SK-N-SH treated with all-trans-retinoic acid at 6 μM for 48 hours (cell line): ENCODE data around the gene KRT71.
"Not testable (repeated sequence)": the region's sequence is repeated elsewhere in the genome, so short reads cannot be mapped to it uniquely, and the experiment has no call there.

Experiments used
- ATAC-seq: fragments of 200-7000 bp; cut with Tn5 transposase; 3 replicates; pipeline ENCODE4 v1.9.1; 2020; ENCODE audit warnings: mild to moderate bottlenecking, moderate library complexity
- ARNTL ChIP-seq: fragments of 450-650 bp; formaldehyde crosslinking; IDR thresholded peaks from 2 replicates; pipeline ENCODE4 v1.5.0; 2020; ENCODE audit warnings: low read depth, mild to moderate bottlenecking, moderate library complexity, borderline replicate concordance
- CREB5 ChIP-seq: fragments of 250-450 bp; sonication (Bioruptor Pico); IDR thresholded peaks from 2 replicates; pipeline ENCODE4 v1.5.1; 2020; ENCODE audit warnings: low read depth, mild to moderate bottlenecking, moderate library complexity
- CSRNP3 ChIP-seq: fragments of 250-450 bp; sonication (Bioruptor Pico); IDR thresholded peaks from 2 replicates; pipeline ENCODE4 v1.5.1; 2021; ENCODE audit warnings: mild to moderate bottlenecking, moderate library complexity
- ISL1 ChIP-seq: fragments of 250-450 bp; sonication (Bioruptor Pico); IDR thresholded peaks from 2 replicates; pipeline ENCODE4 v2.1.2; 2022; ENCODE audit warnings: mild to moderate bottlenecking, moderate library complexity
- PATZ1 ChIP-seq: fragments of 250-450 bp; sonication (Bioruptor Pico); IDR thresholded peaks from 2 replicates; pipeline ENCODE4 v1.8.0; 2020; ENCODE audit warnings: mild to moderate bottlenecking, moderate library complexity, borderline replicate concordance
- POU6F1 ChIP-seq: fragments of 250-450 bp; sonication (Bioruptor Pico); IDR thresholded peaks from 2 replicates; pipeline ENCODE4 v1.8.0; 2021; ENCODE audit warnings: low read depth, mild to moderate bottlenecking, moderate library complexity, borderline replicate concordance
- PPARA ChIP-seq: fragments of 250-450 bp; sonication (Bioruptor Pico); IDR thresholded peaks from 2 replicates; pipeline ENCODE4 v1.5.0; 2020; ENCODE audit warnings: mild to moderate bottlenecking, borderline replicate concordance
- RARB ChIP-seq: fragments of 250-450 bp; sonication (Bioruptor Pico); IDR thresholded peaks from 2 replicates; pipeline ENCODE4 v1.8.0; 2021; ENCODE audit warnings: mild to moderate bottlenecking, moderate library complexity
- SNAI2 ChIP-seq: fragments of 250-450 bp; sonication (Bioruptor Pico); IDR thresholded peaks from 2 replicates; pipeline ENCODE4 v1.5.0; 2020; ENCODE audit warnings: mild to moderate bottlenecking, moderate library complexity
- TCF4 ChIP-seq: fragments of 250-450 bp; sonication (Bioruptor Pico); IDR thresholded peaks from 2 replicates; pipeline ENCODE4 v1.8.0; 2021; ENCODE audit warnings: mild to moderate bottlenecking, moderate library complexity, borderline replicate concordance
- TSHZ2 ChIP-seq: fragments of 250-450 bp; sonication (Bioruptor Pico); IDR thresholded peaks from 2 replicates; pipeline ENCODE4 v1.5.0; 2020; ENCODE audit warnings: mild to moderate bottlenecking, moderate library complexity
- ZC3H10 ChIP-seq: fragments of 250-450 bp; sonication (Bioruptor Pico); IDR thresholded peaks from 2 replicates; pipeline ENCODE4 v1.5.1; 2021; ENCODE audit warnings: mild to moderate bottlenecking, moderate library complexity
- ZFP30 ChIP-seq: fragments of 450-650 bp; formaldehyde crosslinking; IDR thresholded peaks from 2 replicates; pipeline ENCODE4 v1.5.0; 2022; ENCODE audit warnings: mild to moderate bottlenecking, moderate library complexity
- ZNF565 ChIP-seq: fragments of 450-650 bp; formaldehyde crosslinking; conservative IDR thresholded peaks from 2 replicates; pipeline ENCODE4 v1.5.0; 2020; ENCODE audit warnings: low read depth, mild to moderate bottlenecking, moderate library complexity
- ZNF70 ChIP-seq: fragments of 450-650 bp; formaldehyde crosslinking; IDR thresholded peaks from 2 replicates; pipeline ENCODE4 v1.5.0; 2020; ENCODE audit warnings: mild to moderate bottlenecking, moderate library complexity
- ZNF8 ChIP-seq: fragments of 450-650 bp; formaldehyde crosslinking; IDR thresholded peaks from 2 replicates; pipeline ENCODE4 v1.5.0; 2020; ENCODE audit warnings: mild to moderate bottlenecking, moderate library complexity

Gene KRT71

GRCh38 chr12:52600475-52600874, 47.5 kb upstream of the KRT71 start:
- no peak for ATAC-seq
- TF ChIP-seq SNAI2 (CRISPR knock-in tag) (no peak), TSHZ2 (CRISPR knock-in tag) (no peak), POU6F1 (CRISPR knock-in tag) (no peak), CSRNP3 (CRISPR knock-in tag) (no peak), CREB5 (CRISPR knock-in tag) (no peak), ZNF8 (no peak), ZNF70 (CRISPR knock-in tag) (no peak)

- TF ChIP-seq ZFP30 (CRISPR knock-in tag), result no peak
- TF ChIP-seq ZNF70 (CRISPR knock-in tag), result no peak
- TF ChIP-seq ARNTL (CRISPR knock-in tag), result no peak
- no peak for TF ChIP-seq SNAI2 (CRISPR knock-in tag)
- no peak for TF ChIP-seq CSRNP3 (CRISPR knock-in tag)
These were observed 47.1 kb upstream of the KRT71 start for GRCh38 chr12:52600071-52600470.

GRCh38 chr12:52598966-52599365, 46.0 kb upstream of the KRT71 start:
- no peak for TF ChIP-seq ZFP30 (CRISPR knock-in tag)
- TF ChIP-seq TSHZ2 (CRISPR knock-in tag), result no peak
- no peak for TF ChIP-seq PPARA (CRISPR knock-in tag)
- TF ChIP-seq ZNF565 (CRISPR knock-in tag), result no peak
- no peak for TF ChIP-seq RARB
- TF ChIP-seq CREB5 (CRISPR knock-in tag), result no peak
- TF ChIP-seq TCF4 (CRISPR knock-in tag), result no peak
- TF ChIP-seq ZC3H10, result no peak
- TF ChIP-seq ISL1 (CRISPR knock-in tag), result no peak
- no peak for TF ChIP-seq PATZ1
- ATAC-seq, result no peak

More at GRCh38 chr12:52600071-52600470, 47.1 kb upstream of the KRT71 start:
- ATAC-seq, result no peak

- not testable (repeated sequence) for ATAC-seq
These were observed 41.3 kb upstream of the KRT71 start for GRCh38 chr12:52594237-52594636.
